ENCODE measurements around the gene CCT3.
"Not testable (repeated sequence)": the region's sequence is repeated elsewhere in the genome, so short reads cannot be mapped to it uniquely, and the experiment has no call there.

Gene CCT3

GRCh38 chr1:156368157-156368658, 30.1 kb upstream of the CCT3 start:
- no peak for DNase-seq

- no peak for DNase-seq
Observed at GRCh38 chr1:156367383-156368156, 29.5 kb upstream of the CCT3 start.

- no peak for DNase-seq
Observed at GRCh38 chr1:156366378-156367166, 28.5 kb upstream of the CCT3 start.

- no peak for DNase-seq
Observed at GRCh38 chr1:156365754-156366153, 27.7 kb upstream of the CCT3 start.

GRCh38 chr1:156360534-156360933, 22.4 kb upstream of the CCT3 start:
- no peak for DNase-seq

- no peak for DNase-seq
Observed at GRCh38 chr1:156359973-156360372, 21.9 kb upstream of the CCT3 start.

- no peak for DNase-seq
Observed at GRCh38 chr1:156359249-156359648, 21.2 kb upstream of the CCT3 start.

GRCh38 chr1:156358641-156359040, 20.5 kb upstream of the CCT3 start:
- no peak for DNase-seq

- no peak for DNase-seq
Observed at GRCh38 chr1:156357977-156358376, 19.9 kb upstream of the CCT3 start.

GRCh38 chr1:156356875-156357534, 18.9 kb upstream of the CCT3 start:
- peak; percentile 54 to 76 for DNase-seq

GRCh38 chr1:156356262-156356874, 18.3 kb upstream of the CCT3 start:
- DNase-seq = no peak

- DNase-seq = not testable (repeated sequence)
Observed at GRCh38 chr1:156352481-156352880, 14.4 kb upstream of the CCT3 start.

GRCh38 chr1:156347331-156347730, 9.2 kb upstream of the CCT3 start:
- DNase-seq = no peak

- DNase-seq = no peak
Observed at GRCh38 chr1:156346636-156347035, 8.5 kb upstream of the CCT3 start.

- DNase-seq = not testable (repeated sequence)
Observed at GRCh38 chr1:156346035-156346434, 7.9 kb upstream of the CCT3 start.

- no peak for DNase-seq
Observed at GRCh38 chr1:156344409-156344808, 6.3 kb upstream of the CCT3 start.

- no peak for DNase-seq
Observed at GRCh38 chr1:156342166-156342955, 4.3 kb upstream of the CCT3 start.

GRCh38 chr1:156337888-156338179, 258 bp downstream of the CCT3 start:
- peak in 1 of 2 donors; percentile 49 for DNase-seq

GRCh38 chr1:156337052-156337887, 822 bp downstream of the CCT3 start:
- peak in 1 of 2 donors; percentile 30 for DNase-seq

- no peak for DNase-seq
Observed at GRCh38 chr1:156336242-156336641, 1.9 kb downstream of the CCT3 start.

GRCh38 chr1:156323179-156323578, 14.9 kb downstream of the CCT3 start:
- not testable (repeated sequence) for DNase-seq
